Measurements from ENCODE around the gene MS4A6E.
A peak's percentile ranks its signal among the peaks of the same experiment; 100 is the strongest.
"Not testable (repeated sequence)": the region's sequence is repeated elsewhere in the genome, so short reads cannot be mapped to it uniquely, and the experiment has no call there.

MS4A6E gene

GRCh38 chr11:60334005-60334620 is 7.1 kb downstream of the MS4A6E start:
- peak; percentile 38 for DNase-seq (ENCODE audit: low spot score)

- DNase-seq (ENCODE audit: low spot score): no peak
These were observed 9.8 kb downstream of the MS4A6E start for GRCh38 chr11:60336767-60337391.

- DNase-seq (ENCODE audit: low spot score): no peak
These were observed 11.0 kb downstream of the MS4A6E start for GRCh38 chr11:60338053-60338452.

GRCh38 chr11:60339356-60339755 is 12.3 kb downstream of the MS4A6E start:
- no peak for DNase-seq (ENCODE audit: low spot score)

GRCh38 chr11:60343094-60343704 is 16.1 kb downstream of the MS4A6E start:
- no peak for DNase-seq (ENCODE audit: low spot score)

GRCh38 chr11:60344146-60344545 is 17.1 kb downstream of the MS4A6E start:
- DNase-seq (ENCODE audit: low spot score): no peak

- DNase-seq (ENCODE audit: low spot score): no peak
These were observed 18.4 kb downstream of the MS4A6E start for GRCh38 chr11:60345489-60345888.

GRCh38 chr11:60347084-60347797 is 20.2 kb downstream of the MS4A6E start:
- DNase-seq (ENCODE audit: low spot score): no peak

GRCh38 chr11:60348116-60348515 is 21.1 kb downstream of the MS4A6E start:
- DNase-seq (ENCODE audit: low spot score): no peak

GRCh38 chr11:60349990-60350389 is 22.9 kb downstream of the MS4A6E start:
- DNase-seq (ENCODE audit: low spot score): no peak

GRCh38 chr11:60357771-60358170 is 30.7 kb downstream of the MS4A6E start:
- DNase-seq (ENCODE audit: low spot score): no peak

GRCh38 chr11:60360621-60361020 is 33.6 kb downstream of the MS4A6E start:
- DNase-seq (ENCODE audit: low spot score): no peak

GRCh38 chr11:60362241-60362640 is 35.2 kb downstream of the MS4A6E start:
- DNase-seq (ENCODE audit: low spot score): no peak

GRCh38 chr11:60363542-60364470 is 36.8 kb downstream of the MS4A6E start:
- DNase-seq (ENCODE audit: low spot score): peak; percentile 40

GRCh38 chr11:60366262-60366904 is 39.3 kb downstream of the MS4A6E start:
- DNase-seq (ENCODE audit: low spot score): not testable (repeated sequence)

GRCh38 chr11:60367009-60367408 is 40.0 kb downstream of the MS4A6E start:
- no peak for DNase-seq (ENCODE audit: low spot score)

- DNase-seq (ENCODE audit: low spot score): no peak
These were observed 40.8 kb downstream of the MS4A6E start for GRCh38 chr11:60367896-60368295.

GRCh38 chr11:60370252-60370810 is 43.3 kb downstream of the MS4A6E start:
- no peak for DNase-seq (ENCODE audit: low spot score)

- DNase-seq (ENCODE audit: low spot score): no peak
These were observed 43.8 kb downstream of the MS4A6E start for GRCh38 chr11:60370811-60371298.

GRCh38 chr11:60371386-60371785 is 44.3 kb downstream of the MS4A6E start:
- DNase-seq (ENCODE audit: low spot score): no peak
